Stomach (tissue), 9 donors: ENCODE data around the gene LIN28B. TPM values are rescaled to one million over a fixed set of nuclear protein-coding genes. Genes with fewer than 3 reads are reported as not detected.
"Not testable (repeated sequence)": the region's sequence is repeated elsewhere in the genome, so short reads cannot be mapped to it uniquely, and the experiment has no call there.

ENCODE experiments used
- DNase-seq, 2 donors: peaks; one replicate each; pipeline versions ENCODE4 v3.0.0 to v3.0.0-alpha.2; 2013 to 2019
- H3K27ac ChIP-seq, 5 donors: fragments of 200-600 bp in 4 of 5; sonication (generic) in 4 of 5; one replicate each; pipeline ENCODE4 v1.5.1; 2013 to 2019; ENCODE audit warnings: mild to moderate bottlenecking in 1 of 5, moderate library complexity in 1 of 5
- H3K27me3 ChIP-seq, 3 donors: fragments of 200-600 bp; sonication (generic); one replicate each; pipeline ENCODE4 v1.5.1; 2017 to 2019; ENCODE audit warnings: mixed run types in 1 of 3
- H3K36me3 ChIP-seq, 4 donors: fragments of 200-600 bp; sonication (generic); 1 replicate in 3 of 4; 2 replicates in 1 of 4; pipeline ENCODE4 v1.5.1; 2016 to 2019
- H3K4me1 ChIP-seq, 4 donors: fragments of 200-600 bp; sonication (generic); one replicate each; pipeline ENCODE4 v1.5.1; 2016 to 2019
- H3K4me3 ChIP-seq, 4 donors: fragments of 200-600 bp; sonication (generic) in 3 of 4; one replicate each; pipeline ENCODE4 v1.5.1; 2016 to 2019; ENCODE audit warnings: mild to moderate bottlenecking in 1 of 4
- H3K9me3 ChIP-seq, 4 donors: fragments of 200-600 bp; sonication (generic); one replicate each; pipeline ENCODE4 v1.5.1; 2016 to 2019
- CTCF ChIP-seq, 7 experiments: fragments of 450-650 bp in 4 of 7; fragments of 200-600 bp in 3 of 7; sonication (generic) in 3 of 7; IDR thresholded peaks; one replicate each; pipeline ENCODE4 v1.5.1; 2016 to 2019; ENCODE audit warnings: antibody characterized with exemption in 7 of 7, control low read depth in 2 of 7, mild to moderate bottlenecking in 1 of 7
- EP300 ChIP-seq: sonication (generic); formaldehyde crosslinking; IDR thresholded peaks from one replicate; pipeline ENCODE4 v1.6.1; 2017; ENCODE audit warnings: antibody characterized with exemption
- POLR2A ChIP-seq, 4 donors: fragments of 450-650 bp; IDR thresholded peaks; one replicate each; pipeline ENCODE4 v1.6.1; 2016; ENCODE audit warnings: antibody characterized with exemption in 4 of 4, control low read depth in 2 of 4, mild to moderate bottlenecking in 1 of 4, moderate library complexity in 1 of 4
- POLR2AphosphoS5 ChIP-seq, 3 donors: sonication (generic); formaldehyde crosslinking; IDR thresholded peaks; one replicate each; pipeline ENCODE4 v1.6.1; 2016; ENCODE audit warnings: antibody characterized with exemption in 3 of 3
- WGBS, 5 donors: extraction: QIAGEN DNeasy Blood & Tissue Kit in 3 of 5; methylation state at CpG; one replicate each; pipeline versions ENCODE4 v1.1.5 to v1.1.7; 2013 to 2018; 5-methylcytosine and 5-hydroxymethylcytosine counted together
- intact Hi-C: fragments of 100-400 bp; cut with DNase I; formaldehyde crosslinking; loops from one replicate; pipeline ENCODE4 v1.15.1; 2023; ENCODE audit warnings: low total_unique reads
- polyA plus RNA-seq, 3 donors: library from polyadenylated mRNA; stranded (reverse); fragments of 200-250 nt; gene quantifications; one replicate each; pipeline ENCODE4 v1.2.3, GENCODE V29; 2013
- total RNA-seq, 5 donors: library from RNA; depleted of rRNA; stranded (reverse); fragments of >200 nt; gene quantifications; one replicate each; pipeline versions ENCODE4 v1.1.0 to v1.2.3, GENCODE V29; 2014 to 2016
- donor health status: healthy with polysubstance abuse.
- donor health status: Bipolar disorder and iron deficiency.
- donor health status: healthy.

The LIN28B gene
- total and polyA plus RNA-seq, 8 donors: not detected

GRCh38 chr6:104986625-104987024, 29.7 kb downstream of the LIN28B start:
- no peaks in the 10 kb centered on the region for H3K9me3 ChIP-seq
- H3K4me1 ChIP-seq: no peaks in the 10 kb centered on the region
- no peak overlapping the region for H3K27ac ChIP-seq
- TF ChIP-seq EP300 (no peak), POLR2AphosphoS5 (IDR thresholded peaks at IDR 0.05) (no peak), POLR2A (IDR thresholded peaks at IDR 0.05) (no peak)
- H3K36me3 ChIP-seq: no peaks in the 10 kb centered on the region
- no peaks in the 10 kb centered on the region for H3K27me3 ChIP-seq
- no peak for DNase-seq
- intact Hi-C loops: no loop called here
- WGBS, 5 donors: 69 to 86% (median 72%) methylated on average over 3 of the region's 3 CpGs
- no peak overlapping the region for H3K4me3 ChIP-seq

GRCh38 chr6:104987218-104987617, 30.3 kb downstream of the LIN28B start:
- Histone ChIP-seq H3K36me3 (no peaks in the 10 kb centered on the region), H3K4me3 (no peak overlapping the region), H3K27me3 (no peaks in the 10 kb centered on the region), H3K9me3 (no peaks in the 10 kb centered on the region), H3K27ac (no peak overlapping the region), H3K4me1 (no peaks in the 10 kb centered on the region)
- 87 to 96% (median 90%) methylated on average over 3 of the region's 3 CpGs for WGBS, 5 donors
- intact Hi-C loops: no loop called here
- no peak for TF ChIP-seq EP300
- no peak for TF ChIP-seq CTCF (IDR thresholded peaks at IDR 0.05)
- TF ChIP-seq POLR2AphosphoS5 (IDR thresholded peaks at IDR 0.05): no peak
- no peak for TF ChIP-seq POLR2A (IDR thresholded peaks at IDR 0.05)
- DNase-seq: no peak

DNA sequence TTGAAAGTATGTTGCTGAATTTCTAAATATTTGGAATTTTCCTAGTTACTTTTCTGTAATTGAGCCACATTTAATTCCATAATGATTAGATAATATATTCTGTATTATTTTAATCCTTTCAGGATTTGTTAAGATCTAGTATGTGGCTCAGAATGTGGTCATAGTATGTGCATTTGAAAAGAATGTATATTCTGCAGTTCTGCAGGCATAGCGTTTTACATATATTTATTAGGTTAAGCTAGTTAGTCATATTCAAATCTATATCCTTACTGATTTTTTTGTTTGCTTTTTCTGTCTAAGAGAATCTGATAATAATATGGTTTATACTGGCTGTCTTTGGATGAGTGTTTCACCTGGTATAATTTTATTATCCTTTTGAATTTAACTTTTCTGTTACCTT, 33.2 kb downstream of the LIN28B start:
- no peaks in the 10 kb centered on the region for H3K4me1 ChIP-seq
- H3K36me3 ChIP-seq: no peaks in the 10 kb centered on the region
- H3K9me3 ChIP-seq: no peaks in the 10 kb centered on the region
- no peak for DNase-seq
- H3K4me3 ChIP-seq: no peak overlapping the region
- 82 to 88% (median 83%) methylated on average over 1 of the region's 1 CpG for WGBS, 5 donors
- no peak overlapping the region for H3K27ac ChIP-seq
- no peak for TF ChIP-seq POLR2A (IDR thresholded peaks at IDR 0.05)
- TF ChIP-seq CTCF (IDR thresholded peaks at IDR 0.05): no peak
- no peak for TF ChIP-seq POLR2AphosphoS5 (IDR thresholded peaks at IDR 0.05)
- no peak for TF ChIP-seq EP300
- no peaks in the 10 kb centered on the region for H3K27me3 ChIP-seq
- intact Hi-C loops: no loop called here

DNA sequence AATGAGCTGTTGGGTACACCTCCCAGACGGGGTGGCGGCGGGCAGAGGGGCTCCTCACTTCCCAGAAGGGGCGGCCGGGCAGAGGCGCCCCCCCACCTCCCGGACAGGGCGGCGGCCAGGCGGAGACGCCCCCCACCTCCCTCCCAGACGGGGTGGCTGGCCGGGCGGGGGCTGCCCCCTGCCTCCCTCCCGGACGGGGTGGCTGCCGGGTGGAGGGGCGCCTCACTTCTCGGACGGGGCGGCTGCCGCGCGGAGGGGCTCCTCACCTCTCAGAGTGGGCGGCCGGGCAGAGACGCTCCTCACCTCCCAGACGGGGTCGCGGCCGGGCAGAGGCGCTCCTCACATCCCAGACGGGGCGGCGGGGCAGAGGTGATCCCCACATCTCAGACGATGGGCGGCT, 34.2 kb downstream of the LIN28B start:
- H3K4me1 ChIP-seq, H3K27ac ChIP-seq, H3K36me3 ChIP-seq, intact Hi-C loops, H3K27me3 ChIP-seq, DNase-seq, H3K4me3 ChIP-seq, H3K9me3 ChIP-seq: not testable (repeated sequence)
- 93 to 97% (median 96%) methylated on average over 14 to 37 of the region's 37 CpGs for WGBS, 5 donors

DNA sequence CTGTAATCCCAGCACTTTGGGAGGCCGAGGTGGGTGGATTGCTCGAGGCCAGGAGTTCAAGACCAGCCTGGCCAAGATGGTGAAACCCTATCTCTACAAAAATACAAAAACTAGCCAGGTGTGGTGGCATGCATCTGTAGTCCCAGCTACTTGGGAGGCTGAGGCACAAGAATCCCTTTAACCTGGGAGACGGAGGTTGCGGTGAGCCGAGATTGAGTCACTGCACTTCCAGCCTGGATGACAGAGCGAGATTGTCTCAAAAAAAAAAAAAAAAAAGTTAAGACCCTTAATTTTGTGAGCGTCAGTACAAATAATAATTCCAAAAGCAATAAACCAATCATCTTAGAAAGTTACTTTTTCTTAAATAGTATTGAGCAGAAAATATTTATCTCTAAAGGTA, 36.7 kb downstream of the LIN28B start:
- H3K9me3 ChIP-seq, H3K4me1 ChIP-seq, H3K4me3 ChIP-seq, H3K36me3 ChIP-seq, H3K27me3 ChIP-seq, DNase-seq, intact Hi-C loops, H3K27ac ChIP-seq: not testable (repeated sequence)
- WGBS, 5 donors: 84 to 93% (median 87%) methylated on average over 7 of the region's 7 CpGs

DNA sequence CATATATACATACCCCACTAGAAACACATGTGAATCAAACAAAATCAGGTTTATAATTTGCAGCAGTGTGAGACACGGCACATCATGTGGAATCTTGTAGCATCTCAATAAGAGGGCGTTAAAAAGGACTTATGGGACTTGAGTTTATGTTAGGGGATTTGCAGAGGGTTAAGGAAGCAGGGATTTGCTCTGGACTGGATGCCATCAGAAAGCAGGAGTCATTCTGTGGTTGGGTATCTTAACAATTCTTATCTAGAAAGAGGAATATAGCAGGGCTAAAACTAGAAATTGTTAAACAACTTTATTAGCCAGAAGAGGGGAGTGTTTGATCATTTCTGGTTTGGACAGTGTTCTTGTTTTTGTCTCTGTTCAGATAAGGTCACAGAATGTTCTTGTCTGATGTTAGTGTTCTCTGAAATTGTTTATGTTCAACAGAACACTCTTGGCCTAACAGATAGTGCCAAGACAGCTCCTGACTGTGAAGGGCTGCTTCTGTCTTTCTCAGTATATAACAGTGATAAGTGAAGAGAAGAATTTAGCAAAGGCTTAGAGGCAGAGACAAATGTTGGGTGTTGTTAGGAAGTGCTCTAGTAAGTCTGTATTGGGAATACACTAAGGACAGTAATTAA, 39.2 kb downstream of the LIN28B start:
- 73 to 81% (median 76%) methylated on average over 2 of the region's 2 CpGs for WGBS, 5 donors
- TF ChIP-seq POLR2AphosphoS5 (IDR thresholded peaks at IDR 0.05) (peak in 1 of 3 donors; percentile 40), CTCF (IDR thresholded peaks at IDR 0.05) (no peak)
- intact Hi-C loops: no loop called here
- Histone ChIP-seq H3K4me1 (no peaks in the 10 kb centered on the region), H3K36me3 (no peaks in the 10 kb centered on the region), H3K9me3 (no peaks in the 10 kb centered on the region), H3K4me3 (no peak overlapping the region), H3K27me3 (no peaks in the 10 kb centered on the region), H3K27ac (peak overlapping the region in 1 of 5 donors; percentile 18)
- DNase-seq: peak in 1 of 2 donors; percentile 16
